ENCODE data around the gene HDAC4.

GRCh38 chr2:239440511-239440959 lies 39.7 kb upstream of the HDAC4 start:
- no peak for TF ChIP-seq CTCF (IDR thresholded peaks at IDR 0.05)
- TF ChIP-seq ZFX (IDR thresholded peaks at IDR 0.05; ENCODE audit: borderline replicate concordance) = no peak

Measured in 22Rv1 (cell line).